Measurements from ENCODE around the gene SHFL. TPM values are rescaled to one million over a fixed set of nuclear protein-coding genes. Genes with fewer than 3 reads are reported as not detected.

Gene SHFL
- total RNA-seq, 1 experiment from 2014 or later = 11.9 TPM

DNA sequence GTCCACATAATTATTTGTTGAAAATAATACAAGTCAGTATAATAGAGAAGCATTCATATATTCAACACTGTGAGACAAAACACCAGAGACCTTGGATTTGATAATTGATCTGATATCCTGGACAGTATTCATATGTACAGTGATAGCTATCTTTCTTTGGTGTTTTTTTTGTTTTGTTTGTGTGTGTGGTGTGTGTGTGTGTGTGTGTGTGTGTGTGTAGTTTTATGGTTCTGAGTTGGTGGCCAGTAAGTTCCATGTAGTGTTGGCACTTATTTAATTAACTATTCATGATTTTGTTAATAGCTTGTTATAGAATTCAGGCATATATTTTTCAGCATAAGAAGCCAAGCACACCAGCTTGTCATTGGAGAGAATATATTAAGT lies 18.0 kb downstream of the SHFL start:
- CTCF ChIA-PET = interaction anchor here (0.8 to 1.9 kb wide), 2 partner anchors 16 to 156 kb away, joined by 3 to 6 read pairs; partner anchors contain the start of gene EIF3G

DNA sequence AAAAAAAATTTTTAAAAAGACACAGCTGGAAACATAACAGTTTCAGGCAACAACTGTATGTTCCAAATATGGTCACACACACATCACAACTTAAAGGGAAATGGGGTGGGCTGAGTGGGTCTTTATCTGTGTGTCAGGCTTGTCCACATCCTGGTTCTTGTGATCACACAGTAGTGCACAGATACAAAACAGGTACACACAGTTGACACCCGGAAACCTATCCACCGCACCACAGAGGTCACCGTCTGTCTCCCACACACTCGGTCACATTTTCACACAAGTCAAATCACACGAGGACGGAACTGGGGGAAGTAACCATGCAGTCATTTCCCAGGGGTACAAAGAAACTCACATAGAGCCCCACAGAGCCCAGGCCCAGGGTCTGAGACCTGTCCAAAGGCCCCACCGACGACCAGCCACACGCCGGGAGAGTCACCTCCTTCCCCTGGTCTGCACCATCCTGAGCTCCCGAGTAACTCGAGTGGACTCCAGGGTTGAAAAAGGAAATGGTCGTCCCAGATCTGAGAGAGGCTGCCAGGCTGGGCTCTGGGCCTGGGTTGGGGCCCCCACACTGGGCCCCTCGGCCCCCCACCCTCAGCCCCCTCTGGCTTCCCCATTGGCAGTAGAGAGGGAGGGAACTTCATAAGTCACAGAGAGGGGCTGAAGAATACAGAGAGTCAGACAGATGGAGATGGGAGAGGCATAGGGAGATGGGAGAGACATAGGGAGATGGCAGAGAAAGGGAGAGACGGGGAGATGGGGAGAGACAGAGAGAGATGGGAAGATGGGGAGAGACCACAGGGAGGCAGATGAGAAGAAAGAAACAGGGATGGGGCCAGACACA lies 18.8 kb downstream of the SHFL start:
- peaks cover 39% of the 10 kb centered on the region for H3K36me3 Mint-ChIP-seq (ENCODE audit: insufficient read depth, unreplicated experiment)
- H3K4me3 Mint-ChIP-seq (ENCODE audit: unreplicated experiment) = peak overlapping the region; percentile 88
- H3K9me3 Mint-ChIP-seq (ENCODE audit: unreplicated experiment) = no peaks in the 10 kb centered on the region
- H3K4me1 Mint-ChIP-seq (ENCODE audit: insufficient read depth, unreplicated experiment) = peaks cover 9% of the 10 kb centered on the region
- TF ChIP-seq CTCF (IDR thresholded peaks at IDR 0.05; ENCODE audit: unreplicated experiment) = no peak
- no peaks in the 10 kb centered on the region for H3K27me3 Mint-ChIP-seq (ENCODE audit: insufficient read depth, unreplicated experiment)
- no peak for DNase-seq (ENCODE audit: unreplicated experiment)
- ChIA-PET CTCF (interaction anchor here (0.6 to 1.9 kb wide), 3 partner anchors 15 to 155 kb away, joined by 3 to 6 read pairs (median 3); partner anchors contain the start of gene EIF3G), POLR2A (interaction anchor here (0.6 to 3.8 kb wide), 4 partner anchors 9 to 843 kb away, joined by 3 to 23 read pairs (median 12); partner anchors contain the start of gene EIF3G)
- BruUV-seq (replicated peaks) = no TSS peak
- no peak overlapping the region for H3K27ac Mint-ChIP-seq (ENCODE audit: low read depth, unreplicated experiment)
- intact Hi-C loops (cut with micrococcal nuclease) = no loop called here

More for the DNA sequence above, 18.0 kb downstream of the SHFL start:
- no peaks in the 10 kb centered on the region for H3K9me3 Mint-ChIP-seq (ENCODE audit: unreplicated experiment)
- no peak overlapping the region for H3K27ac Mint-ChIP-seq (ENCODE audit: low read depth, unreplicated experiment)
- peaks cover 32% of the 10 kb centered on the region for H3K36me3 Mint-ChIP-seq (ENCODE audit: insufficient read depth, unreplicated experiment)
- no peak for DNase-seq (ENCODE audit: unreplicated experiment)
- BruUV-seq (replicated peaks) = no TSS peak
- H3K4me1 Mint-ChIP-seq (ENCODE audit: insufficient read depth, unreplicated experiment) = peaks cover 9% of the 10 kb centered on the region
- intact Hi-C loops (cut with micrococcal nuclease) = no loop called here
- no peaks in the 10 kb centered on the region for H3K27me3 Mint-ChIP-seq (ENCODE audit: insufficient read depth, unreplicated experiment)
- H3K4me3 Mint-ChIP-seq (ENCODE audit: unreplicated experiment) = no peak overlapping the region
- no peak for TF ChIP-seq CTCF (IDR thresholded peaks at IDR 0.05; ENCODE audit: unreplicated experiment)
- POLR2A ChIA-PET = interaction anchor here (0.6 to 2.6 kb wide), 3 partner anchors 10 to 844 kb away, joined by 3 to 7 read pairs (median 3); no protein-coding TSS in a partner anchor

- Mint-ChIP-seq H3K27ac (ENCODE audit: low read depth, unreplicated experiment) (peak overlapping the region; percentile 91), H3K4me1 (ENCODE audit: insufficient read depth, unreplicated experiment) (peaks cover 9% of the 10 kb centered on the region), H3K36me3 (ENCODE audit: insufficient read depth, unreplicated experiment) (peaks cover 47% of the 10 kb centered on the region), H3K9me3 (ENCODE audit: unreplicated experiment) (no peaks in the 10 kb centered on the region), H3K27me3 (ENCODE audit: insufficient read depth, unreplicated experiment) (no peaks in the 10 kb centered on the region), H3K4me3 (ENCODE audit: unreplicated experiment) (peak overlapping the region; percentile 88)
- no peak for TF ChIP-seq CTCF (IDR thresholded peaks at IDR 0.05; ENCODE audit: unreplicated experiment)
- intact Hi-C loops (cut with micrococcal nuclease) = no loop called here
- BruUV-seq (replicated peaks) = no TSS peak
- ChIA-PET CTCF (interaction anchor here (1.1 kb wide), 1 partner anchor 174 kb away, joined by 4 read pairs; no protein-coding TSS in a partner anchor), POLR2A (interaction anchor here (0.8 to 3.8 kb wide), 9 partner anchors 9 to 275 kb away, joined by 3 to 24 read pairs (median 7); partner anchors contain the start of genes EIF3G, MRPL4 and TYK2)
- DNase-seq (ENCODE audit: unreplicated experiment) = no peak
These were observed 19.5 kb downstream of the SHFL start for GRCh38 chr19:10105509-10106099.

Measured in MCF 10A (cell line).